DOHH2 (cell line): ENCODE measurements around the gene MEGF8.

Experiments
- H3F3A ChIP-seq: fragments of 200-600 bp; sonication (generic), shearing (Covaris generic); 2 replicates; pipeline ENCODE4 v1.6.0; 2016; ENCODE audit warnings: antibody characterized with exemption, mild to moderate bottlenecking; ENCODE audit not compliant: control insufficient read depth, insufficient read depth
- H3K27ac ChIP-seq: fragments of 200-600 bp; sonication (generic); 2 replicates; pipeline ENCODE4 v1.5.1; 2014; ENCODE audit warnings: low read depth, mild to moderate bottlenecking, low read length, moderate library complexity
- H3K27me3 ChIP-seq: fragments of 200-600 bp; sonication (generic); 2 replicates; pipeline ENCODE4 v1.6.1; 2014; ENCODE audit warnings: mild to moderate bottlenecking, low read length, mixed read lengths; ENCODE audit not compliant: control insufficient read depth
- H3K36me3 ChIP-seq: fragments of 200-600 bp; sonication (generic); 2 replicates; pipeline ENCODE4 v1.6.1; 2014; ENCODE audit warnings: mild to moderate bottlenecking, low read length, moderate library complexity, mixed read lengths; ENCODE audit not compliant: control insufficient read depth
- H3K4me1 ChIP-seq: fragments of 200-600 bp; sonication (generic); 2 replicates; pipeline ENCODE4 v1.6.1; 2014; ENCODE audit warnings: mild to moderate bottlenecking, low read length, mixed read lengths; ENCODE audit not compliant: control insufficient read depth
- H3K4me2 ChIP-seq: fragments of 200-600 bp; sonication (generic); 2 replicates; pipeline ENCODE4 v1.6.0; 2014; ENCODE audit warnings: mild to moderate bottlenecking, low read length, moderate library complexity
- H3K4me3 ChIP-seq: fragments of 200-600 bp; sonication (generic); 2 replicates; pipeline ENCODE4 v1.5.1; 2014; ENCODE audit warnings: mild to moderate bottlenecking, low read length, mixed read lengths
- H3K79me2 ChIP-seq: fragments of 200-600 bp; sonication (generic); 2 replicates; pipeline ENCODE4 v1.6.1; 2014; ENCODE audit warnings: mild to moderate bottlenecking, low read length, mixed read lengths; ENCODE audit not compliant: control insufficient read depth
- H3K9me2 ChIP-seq: fragments of 200-600 bp; sonication (generic); replicated peaks from 2 replicates; pipeline ENCODE4 v1.6.1; 2014; ENCODE audit warnings: mild to moderate bottlenecking, low read length, mixed read lengths; ENCODE audit not compliant: control insufficient read depth
- H3K9me3 ChIP-seq: fragments of 200-600 bp; sonication (generic); 2 replicates; pipeline ENCODE4 v1.6.1; 2014; ENCODE audit warnings: antibody characterized with exemption, low read length, mixed read lengths; ENCODE audit not compliant: control insufficient read depth, insufficient read depth
- H4K20me1 ChIP-seq: fragments of 200-600 bp; sonication (generic); 2 replicates; pipeline ENCODE4 v1.6.0; 2014; ENCODE audit warnings: low read depth, mild to moderate bottlenecking, antibody characterized with exemption, low read length, moderate library complexity; ENCODE audit not compliant: control insufficient read depth, insufficient read depth
- EZH2phosphoT487 ChIP-seq: fragments of 200-600 bp; sonication (generic); IDR thresholded peaks from 2 replicates; pipeline ENCODE4 v1.6.1; 2017; ENCODE audit warnings: borderline replicate concordance, mild to moderate bottlenecking, antibody characterized with exemption, low read length, moderate library complexity, mixed read lengths
- TF ChIP-seq, protein P1 (sequence below): fragments of 200-600 bp; sonication (generic); IDR thresholded peaks from one replicate; pipeline ENCODE4 v1.5.1; 2014; ENCODE audit warnings: antibody characterized with exemption, mild to moderate bottlenecking, low read depth, low read length; ENCODE audit not compliant: poor library complexity, severe bottlenecking

The MEGF8 gene

GRCh38 chr19:42288387-42288786 lies 37.0 kb upstream of the MEGF8 start:
- Histone ChIP-seq H3K4me1 (peaks cover 23% of the 10 kb centered on the region), H3K9me2 (no peaks in the 10 kb centered on the region), H3K4me3 (no peak overlapping the region), H3K9me3 (no peaks in the 10 kb centered on the region), H3K27me3 (no peaks in the 10 kb centered on the region), H3K36me3 (peaks cover 76% of the 10 kb centered on the region), H3F3A (no peaks in the 10 kb centered on the region), H3K27ac (no peak overlapping the region), H3K79me2 (peaks cover 24% of the 10 kb centered on the region), H3K4me2 (no peak overlapping the region), H4K20me1 (0 out of 2 replicates have a peak, but pooled peaks cover 3% of the 10 kb centered on the region)
- TF ChIP-seq EZH2phosphoT487: no peak
- TF ChIP-seq, protein P1, sequence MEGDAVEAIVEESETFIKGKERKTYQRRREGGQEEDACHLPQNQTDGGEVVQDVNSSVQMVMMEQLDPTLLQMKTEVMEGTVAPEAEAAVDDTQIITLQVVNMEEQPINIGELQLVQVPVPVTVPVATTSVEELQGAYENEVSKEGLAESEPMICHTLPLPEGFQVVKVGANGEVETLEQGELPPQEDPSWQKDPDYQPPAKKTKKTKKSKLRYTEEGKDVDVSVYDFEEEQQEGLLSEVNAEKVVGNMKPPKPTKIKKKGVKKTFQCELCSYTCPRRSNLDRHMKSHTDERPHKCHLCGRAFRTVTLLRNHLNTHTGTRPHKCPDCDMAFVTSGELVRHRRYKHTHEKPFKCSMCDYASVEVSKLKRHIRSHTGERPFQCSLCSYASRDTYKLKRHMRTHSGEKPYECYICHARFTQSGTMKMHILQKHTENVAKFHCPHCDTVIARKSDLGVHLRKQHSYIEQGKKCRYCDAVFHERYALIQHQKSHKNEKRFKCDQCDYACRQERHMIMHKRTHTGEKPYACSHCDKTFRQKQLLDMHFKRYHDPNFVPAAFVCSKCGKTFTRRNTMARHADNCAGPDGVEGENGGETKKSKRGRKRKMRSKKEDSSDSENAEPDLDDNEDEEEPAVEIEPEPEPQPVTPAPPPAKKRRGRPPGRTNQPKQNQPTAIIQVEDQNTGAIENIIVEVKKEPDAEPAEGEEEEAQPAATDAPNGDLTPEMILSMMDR: no peak

DNA sequence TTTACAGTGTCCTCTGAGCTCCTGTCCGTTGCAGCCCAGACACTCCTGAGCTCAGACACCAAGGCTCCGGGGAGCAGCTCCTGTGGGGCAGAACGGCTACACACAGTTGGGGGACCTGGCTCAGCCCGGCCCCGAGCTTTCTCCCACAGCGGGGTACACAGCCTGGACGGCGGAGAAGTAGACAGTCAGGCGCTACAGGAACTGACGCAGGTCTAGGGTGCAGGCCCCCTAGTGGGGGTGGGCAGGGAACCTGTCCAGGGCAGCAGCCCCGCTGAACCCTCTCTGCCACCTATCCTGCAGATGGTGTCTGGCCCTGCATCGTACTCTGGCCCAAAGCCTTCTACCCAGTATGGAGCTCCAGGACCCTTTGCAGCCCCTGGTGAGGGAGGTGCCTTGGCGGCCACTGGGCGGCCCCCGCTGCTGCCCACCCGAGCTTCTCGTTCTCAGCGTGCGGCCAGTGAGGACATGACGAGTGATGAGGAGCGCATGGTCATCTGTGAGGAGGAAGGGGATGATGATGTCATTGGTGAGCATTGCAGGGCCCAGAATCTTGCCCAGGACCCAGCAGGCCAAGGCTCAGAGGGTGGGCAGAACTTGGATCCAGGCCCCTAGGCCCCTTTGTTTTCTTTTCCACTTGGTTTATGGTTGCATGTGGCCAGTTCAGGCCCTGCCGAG lies 36.4 kb upstream of the MEGF8 start:
- H3K9me3 ChIP-seq: no peaks in the 10 kb centered on the region
- 0 out of 2 replicates have a peak, but pooled peaks cover 3% of the 10 kb centered on the region for H4K20me1 ChIP-seq
- peaks cover 21% of the 10 kb centered on the region for H3K4me1 ChIP-seq
- no peak overlapping the region for H3K27ac ChIP-seq
- no peak overlapping the region for H3K4me3 ChIP-seq
- no peak for TF ChIP-seq EZH2phosphoT487
- TF ChIP-seq, protein P1: peak; percentile 26
- H3K9me2 ChIP-seq: no peaks in the 10 kb centered on the region
- H3K36me3 ChIP-seq: peaks cover 83% of the 10 kb centered on the region
- H3K4me2 ChIP-seq: no peak overlapping the region
- no peaks in the 10 kb centered on the region for H3K27me3 ChIP-seq
- peaks cover 23% of the 10 kb centered on the region for H3K79me2 ChIP-seq
- H3F3A ChIP-seq: no peaks in the 10 kb centered on the region

GRCh38 chr19:42289556-42290041 lies 35.8 kb upstream of the MEGF8 start:
- Histone ChIP-seq H3K36me3 (peaks cover 88% of the 10 kb centered on the region), H4K20me1 (0 out of 2 replicates have a peak, but pooled peaks cover 3% of the 10 kb centered on the region), H3K27me3 (no peaks in the 10 kb centered on the region), H3K79me2 (peaks cover 21% of the 10 kb centered on the region), H3F3A (no peaks in the 10 kb centered on the region), H3K4me1 (peaks cover 21% of the 10 kb centered on the region), H3K27ac (no peak overlapping the region), H3K4me3 (no peak overlapping the region), H3K4me2 (no peak overlapping the region), H3K9me3 (no peaks in the 10 kb centered on the region), H3K9me2 (no peaks in the 10 kb centered on the region)
- no peak for TF ChIP-seq EZH2phosphoT487
- TF ChIP-seq, protein P1: no peak
